Astrocyte (in vitro differentiated cells and primary cell): Measurements from ENCODE around the gene KCNQ5.

Source experiments
- EZH2 ChIP-seq: IDR thresholded peaks from 2 replicates; pipeline ENCODE4 v1.6.1; 2012; ENCODE audit warnings: mild to moderate bottlenecking, low read length, inconsistent platforms; ENCODE audit not compliant: insufficient read depth
- TF ChIP-seq, protein P1 (sequence below): IDR thresholded peaks from 2 replicates; pipeline ENCODE4 v1.5.1; 2011; ENCODE audit warnings: low read depth, mild to moderate bottlenecking, inconsistent platforms, low read length, moderate library complexity; ENCODE audit not compliant: insufficient read depth

DNA sequence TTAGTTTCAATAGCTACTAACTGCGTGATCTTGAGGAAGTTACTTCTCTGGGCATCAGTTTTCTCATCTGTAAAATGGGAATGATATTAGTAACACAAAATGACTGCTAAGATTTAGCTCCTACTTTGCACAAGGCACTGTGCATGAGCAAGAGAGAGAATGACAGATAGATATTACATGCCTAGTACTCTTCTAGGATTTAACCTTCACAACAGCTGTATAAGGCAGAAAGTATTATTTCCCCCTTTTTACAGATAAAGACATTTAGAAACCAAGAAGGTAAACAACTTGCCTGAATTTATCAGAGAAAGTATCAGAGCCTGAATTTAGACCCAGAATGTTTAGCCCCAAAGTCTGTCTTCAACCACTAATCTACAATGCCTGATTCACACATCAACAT lies 321.8 kb downstream of the KCNQ5 start:
- TF ChIP-seq, protein P1, sequence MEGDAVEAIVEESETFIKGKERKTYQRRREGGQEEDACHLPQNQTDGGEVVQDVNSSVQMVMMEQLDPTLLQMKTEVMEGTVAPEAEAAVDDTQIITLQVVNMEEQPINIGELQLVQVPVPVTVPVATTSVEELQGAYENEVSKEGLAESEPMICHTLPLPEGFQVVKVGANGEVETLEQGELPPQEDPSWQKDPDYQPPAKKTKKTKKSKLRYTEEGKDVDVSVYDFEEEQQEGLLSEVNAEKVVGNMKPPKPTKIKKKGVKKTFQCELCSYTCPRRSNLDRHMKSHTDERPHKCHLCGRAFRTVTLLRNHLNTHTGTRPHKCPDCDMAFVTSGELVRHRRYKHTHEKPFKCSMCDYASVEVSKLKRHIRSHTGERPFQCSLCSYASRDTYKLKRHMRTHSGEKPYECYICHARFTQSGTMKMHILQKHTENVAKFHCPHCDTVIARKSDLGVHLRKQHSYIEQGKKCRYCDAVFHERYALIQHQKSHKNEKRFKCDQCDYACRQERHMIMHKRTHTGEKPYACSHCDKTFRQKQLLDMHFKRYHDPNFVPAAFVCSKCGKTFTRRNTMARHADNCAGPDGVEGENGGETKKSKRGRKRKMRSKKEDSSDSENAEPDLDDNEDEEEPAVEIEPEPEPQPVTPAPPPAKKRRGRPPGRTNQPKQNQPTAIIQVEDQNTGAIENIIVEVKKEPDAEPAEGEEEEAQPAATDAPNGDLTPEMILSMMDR, result no peak
- no peak for TF ChIP-seq EZH2
